Caco-2 (cell line): ENCODE data around the gene PDXDC1. TPM values are rescaled to one million over a fixed set of nuclear protein-coding genes. Genes with fewer than 3 reads are reported as not detected.
"Not testable (repeated sequence)": the region's sequence is repeated elsewhere in the genome, so short reads cannot be mapped to it uniquely, and the experiment has no call there.

Experiments used
- BruUV-seq: library from RNA; stranded (reverse); fragments of 400-500 nt; replicated peaks from 2 replicates; lab custom pipeline; 2021; lab: Mats Ljungman, UMichigan
- CTCF ChIA-PET: fragments of 300-600 bp; sonication (Branson Sonifier 250); formaldehyde crosslinking; loops from one replicate; lab custom pipeline; 2022; ENCODE audit warnings: antibody characterized with exemption; lab: Charles Lee
- POLR2A ChIA-PET: fragments of 300-600 bp; sonication (Branson Sonifier 250); formaldehyde crosslinking; loops from one replicate; lab custom pipeline; 2022; ENCODE audit warnings: antibody characterized with exemption; lab: Charles Lee
- DNase-seq, 2 experiments: peaks; one replicate each; pipeline versions ENCODE4 v3.0.0 to v3.0.0-alpha.2; 2020 to 2022
- H3K27me3 ChIP-seq: replicated peaks from 2 replicates; pipeline ENCODE4 v1.6.0; 2011; ENCODE audit warnings: low read length; ENCODE audit not compliant: control insufficient read depth, insufficient read depth
- H3K36me3 ChIP-seq: 2 replicates; pipeline ENCODE4 v1.5.1; 2011; ENCODE audit warnings: low read length; ENCODE audit not compliant: control insufficient read depth, insufficient read depth
- H3K4me1 ChIP-seq: fragments of 250-450 bp; sonication (Bioruptor Pico); 2 replicates; pipeline ENCODE4 v1.5.1; 2020; ENCODE audit warnings: mild to moderate bottlenecking
- H3K4me3 ChIP-seq: 2 replicates; pipeline ENCODE4 v1.5.1; 2011; ENCODE audit warnings: low read depth, mild to moderate bottlenecking, control low read depth, low read length
- H3K9me3 ChIP-seq: fragments of 250-450 bp; sonication (Bioruptor Pico); 2 replicates; pipeline ENCODE4 v1.5.1; 2020; ENCODE audit warnings: mild to moderate bottlenecking, moderate library complexity
- H3K27ac Mint-ChIP-seq: one replicate; pipeline ENCODE4 v1.8.0; 2022; ENCODE audit warnings: mixed read lengths; ENCODE audit not compliant: unreplicated experiment
- H3K27me3 Mint-ChIP-seq: one replicate; pipeline ENCODE4 v1.8.0; 2022; ENCODE audit warnings: mixed read lengths; ENCODE audit not compliant: insufficient read depth, unreplicated experiment
- H3K36me3 Mint-ChIP-seq: one replicate; pipeline ENCODE4 v1.8.0; 2022; ENCODE audit warnings: mild to moderate bottlenecking, mixed read lengths; ENCODE audit not compliant: insufficient read depth, unreplicated experiment
- H3K4me1 Mint-ChIP-seq: one replicate; pipeline ENCODE4 v1.8.0; 2022; ENCODE audit warnings: low read depth, mixed read lengths; ENCODE audit not compliant: unreplicated experiment
- H3K4me3 Mint-ChIP-seq: one replicate; pipeline ENCODE4 v1.8.0; 2022; ENCODE audit warnings: mild to moderate bottlenecking, moderate library complexity, mixed read lengths; ENCODE audit not compliant: unreplicated experiment
- H3K9me3 Mint-ChIP-seq: one replicate; pipeline ENCODE4 v1.8.0; 2022; ENCODE audit warnings: mixed read lengths; ENCODE audit not compliant: unreplicated experiment
- intact Hi-C: fragments of 100-400 bp; cut with micrococcal nuclease; formaldehyde crosslinking; loops from one replicate; pipeline ENCODE4 v1.10.0; 2022; ENCODE audit not compliant: unreplicated experiment
- total RNA-seq: library from RNA; stranded (reverse); gene quantifications from 2 replicates; pipeline ENCODE4 v1.2.3, GENCODE V29; 2022
- TF ChIP-seq, protein P1 (sequence below), 2 experiments: fragments of 200-600 bp in 1 of 2; IDR thresholded peaks; 1 replicate in 1 of 2; 2 replicates in 1 of 2; pipeline versions ENCODE4 v1.5.1 to v1.8.0; 2011 to 2022; ENCODE audit warnings: antibody characterized with exemption in 1 of 2, control low read depth in 1 of 2, inconsistent platforms in 1 of 2, low read depth in 1 of 2, low read length in 1 of 2, mild to moderate bottlenecking in 1 of 2, moderate library complexity in 1 of 2; ENCODE audit not compliant: insufficient read depth in 1 of 2, severe bottlenecking in 1 of 2, unreplicated experiment in 1 of 2

PDXDC1 gene
- total RNA-seq, 1 experiment from 2014 or later, result 139 TPM

DNA sequence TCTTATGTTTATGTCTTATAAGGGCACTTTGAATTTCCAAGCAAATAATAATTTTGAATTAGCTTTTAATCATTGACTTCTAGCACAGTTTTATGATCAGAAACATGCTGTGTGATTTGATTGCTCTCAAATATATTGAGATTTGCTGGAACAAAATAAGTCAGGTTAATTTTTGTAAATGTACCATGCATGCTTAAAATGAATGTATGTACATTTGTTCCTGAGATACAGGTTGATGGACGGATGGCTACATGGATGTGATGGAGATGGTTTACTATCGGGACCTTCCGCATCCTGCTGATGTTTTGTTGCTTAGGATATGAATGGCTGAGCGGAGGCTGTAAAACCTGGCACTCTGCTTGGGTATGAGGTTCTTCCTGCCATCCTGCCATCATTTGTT is 37.7 kb upstream of the PDXDC1 start, which contains the start of gene NPIPA1:
NPIPA1 (plus strand) TSS at position 301 of the 400 bp plus-strand sequence; CDS start at position 301, 0 bp downstream.
- DNase-seq, H3K27me3 ChIP-seq, POLR2A ChIA-PET, H3K9me3 ChIP-seq, H3K4me1 ChIP-seq, H3K4me3 ChIP-seq, H3K4me3 Mint-ChIP-seq, H3K36me3 ChIP-seq, H3K4me1 Mint-ChIP-seq, H3K27me3 Mint-ChIP-seq, H3K9me3 Mint-ChIP-seq, CTCF ChIA-PET, H3K27ac Mint-ChIP-seq, BruUV-seq, intact Hi-C loops, H3K36me3 Mint-ChIP-seq: not testable (repeated sequence)

DNA sequence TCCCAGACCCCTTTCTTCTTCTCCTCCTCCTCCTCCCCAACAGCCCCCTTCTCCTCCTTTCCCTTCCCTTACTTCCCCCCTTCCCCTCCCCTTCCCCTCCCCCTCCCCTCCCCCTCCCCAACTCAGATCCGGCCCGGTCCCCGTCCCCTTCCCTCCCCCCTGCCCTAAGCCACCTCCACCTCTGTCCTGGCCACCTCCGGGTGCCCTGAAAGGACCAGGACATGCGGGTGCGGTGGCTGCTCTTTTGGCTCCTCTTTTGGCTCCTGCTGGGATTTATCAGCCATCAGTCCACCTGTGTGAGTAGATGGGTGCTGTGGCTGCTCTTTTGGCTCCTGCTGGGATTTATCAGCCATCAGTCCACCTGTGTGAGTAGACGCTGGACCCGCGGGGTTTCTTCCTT is 36.8 kb upstream of the PDXDC1 start:
- H3K4me3 Mint-ChIP-seq, H3K4me1 ChIP-seq, CTCF ChIA-PET, intact Hi-C loops, H3K27me3 Mint-ChIP-seq, POLR2A ChIA-PET, H3K4me1 Mint-ChIP-seq, H3K9me3 ChIP-seq, H3K36me3 Mint-ChIP-seq, H3K4me3 ChIP-seq, H3K36me3 ChIP-seq, H3K27me3 ChIP-seq, BruUV-seq, H3K27ac Mint-ChIP-seq, H3K9me3 Mint-ChIP-seq: not testable (repeated sequence)
- DNase-seq, result peak in 1 of 2 experiments; percentile 15

DNA sequence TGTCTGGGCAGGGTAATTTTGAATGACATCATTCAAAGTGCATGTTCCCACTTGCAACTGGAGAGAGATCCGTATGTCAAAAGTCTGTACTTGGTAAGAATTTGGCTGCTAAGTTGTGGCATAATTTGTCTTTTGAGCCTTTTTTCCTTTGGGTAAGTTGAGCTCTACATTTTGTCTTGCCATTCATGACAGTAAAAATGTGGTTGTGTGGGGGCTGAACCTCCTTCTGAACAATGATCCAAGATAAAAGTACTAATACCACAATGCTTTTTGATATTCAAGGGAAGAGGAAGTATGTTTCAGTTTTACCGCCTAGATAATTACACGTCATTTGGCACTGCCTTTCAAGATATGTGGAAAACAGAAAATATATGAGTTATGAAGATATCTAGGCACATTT is 32.1 kb upstream of the PDXDC1 start:
- POLR2A ChIA-PET, H3K9me3 Mint-ChIP-seq, H3K4me3 Mint-ChIP-seq, H3K4me3 ChIP-seq, H3K27ac Mint-ChIP-seq, H3K27me3 Mint-ChIP-seq, H3K4me1 ChIP-seq, H3K36me3 ChIP-seq, H3K9me3 ChIP-seq, CTCF ChIA-PET, BruUV-seq, H3K27me3 ChIP-seq, H3K36me3 Mint-ChIP-seq, DNase-seq, H3K4me1 Mint-ChIP-seq, intact Hi-C loops: not testable (repeated sequence)

DNA sequence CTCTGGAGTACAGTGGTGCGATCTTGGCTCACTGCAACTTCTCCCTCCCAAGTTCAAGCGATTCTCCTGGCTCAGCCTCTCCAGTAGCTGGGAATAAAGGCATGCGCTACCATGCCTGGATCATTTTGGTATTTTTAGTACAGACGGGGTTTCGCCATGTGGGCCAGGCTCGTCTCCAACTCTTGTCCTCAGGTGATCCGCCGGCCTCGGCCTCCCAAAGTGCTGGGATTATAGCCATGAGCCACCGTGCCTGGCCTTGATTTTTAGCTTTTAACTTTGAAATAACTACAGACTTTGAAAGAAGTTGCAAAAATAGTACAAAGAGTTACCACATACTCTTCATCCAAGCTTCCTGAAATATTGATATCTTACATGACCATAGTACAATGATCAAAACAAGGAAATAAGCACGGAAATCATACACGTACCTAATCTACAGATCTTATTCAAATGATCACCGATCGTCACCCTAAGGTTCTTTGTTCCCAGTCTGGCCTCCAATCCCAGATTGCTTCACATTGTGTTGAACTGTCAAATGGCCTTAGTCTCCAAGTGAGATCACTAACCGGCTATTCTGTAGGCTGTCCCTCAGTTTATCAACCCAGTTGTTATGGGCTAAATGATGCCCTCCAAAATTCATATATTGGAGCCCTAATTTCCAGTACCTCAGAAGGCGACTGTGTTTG is 19.1 kb upstream of the PDXDC1 start:
- POLR2A ChIA-PET, result no interaction called here
- H3K36me3 Mint-ChIP-seq, result no peaks in the 10 kb centered on the region
- intact Hi-C loops, result no loop called here
- H3K4me1 Mint-ChIP-seq, result no peaks in the 10 kb centered on the region
- Histone ChIP-seq H3K9me3 (no peaks in the 10 kb centered on the region), H3K4me1 (no peaks in the 10 kb centered on the region), H3K36me3 (no peaks in the 10 kb centered on the region), H3K27me3 (no peaks in the 10 kb centered on the region), H3K4me3 (no peak overlapping the region)
- CTCF ChIA-PET, result no interaction called here
- H3K27ac Mint-ChIP-seq, result no peak overlapping the region
- no peaks in the 10 kb centered on the region for H3K9me3 Mint-ChIP-seq
- TF ChIP-seq, protein P1, sequence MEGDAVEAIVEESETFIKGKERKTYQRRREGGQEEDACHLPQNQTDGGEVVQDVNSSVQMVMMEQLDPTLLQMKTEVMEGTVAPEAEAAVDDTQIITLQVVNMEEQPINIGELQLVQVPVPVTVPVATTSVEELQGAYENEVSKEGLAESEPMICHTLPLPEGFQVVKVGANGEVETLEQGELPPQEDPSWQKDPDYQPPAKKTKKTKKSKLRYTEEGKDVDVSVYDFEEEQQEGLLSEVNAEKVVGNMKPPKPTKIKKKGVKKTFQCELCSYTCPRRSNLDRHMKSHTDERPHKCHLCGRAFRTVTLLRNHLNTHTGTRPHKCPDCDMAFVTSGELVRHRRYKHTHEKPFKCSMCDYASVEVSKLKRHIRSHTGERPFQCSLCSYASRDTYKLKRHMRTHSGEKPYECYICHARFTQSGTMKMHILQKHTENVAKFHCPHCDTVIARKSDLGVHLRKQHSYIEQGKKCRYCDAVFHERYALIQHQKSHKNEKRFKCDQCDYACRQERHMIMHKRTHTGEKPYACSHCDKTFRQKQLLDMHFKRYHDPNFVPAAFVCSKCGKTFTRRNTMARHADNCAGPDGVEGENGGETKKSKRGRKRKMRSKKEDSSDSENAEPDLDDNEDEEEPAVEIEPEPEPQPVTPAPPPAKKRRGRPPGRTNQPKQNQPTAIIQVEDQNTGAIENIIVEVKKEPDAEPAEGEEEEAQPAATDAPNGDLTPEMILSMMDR (IDR thresholded peaks at IDR 0.05; ENCODE audit: insufficient read depth in 1 of 2, low read depth in 1 of 2, low read length in 1 of 2, severe bottlenecking in 1 of 2, unreplicated experiment in 1 of 2), result no peak
- BruUV-seq, result no TSS peak
- H3K27me3 Mint-ChIP-seq, result no peaks in the 10 kb centered on the region
- H3K4me3 Mint-ChIP-seq, result no peak overlapping the region
- no peak for DNase-seq
